GM19397 (cell line): ENCODE measurements around the gene ZNF888.
A peak's percentile ranks its signal among the peaks of the same experiment; 100 is the strongest.
"Not testable (repeated sequence)": the region's sequence is repeated elsewhere in the genome, so short reads cannot be mapped to it uniquely, and the experiment has no call there.

ENCODE experiments used
- ATAC-seq: cut with Tn5 transposase; IDR thresholded peaks from one replicate; pipeline ENCODE4 v1.9.1; 2021; ENCODE audit warnings: mild to moderate bottlenecking, moderate library complexity; ENCODE audit not compliant: unreplicated experiment

Gene ZNF888

GRCh38 chr19:52922841-52923777 is at the start of gene ZNF888:
Gene ZNF888 (minus strand): TSS chr19:52923428. CDS start chr19:52917873, 5,555 bp downstream.
- peak; percentile 98 for ATAC-seq

GRCh38 chr19:52967772-52968171 is 44.5 kb upstream of the ZNF888 start:
- ATAC-seq, result no peak

DNA sequence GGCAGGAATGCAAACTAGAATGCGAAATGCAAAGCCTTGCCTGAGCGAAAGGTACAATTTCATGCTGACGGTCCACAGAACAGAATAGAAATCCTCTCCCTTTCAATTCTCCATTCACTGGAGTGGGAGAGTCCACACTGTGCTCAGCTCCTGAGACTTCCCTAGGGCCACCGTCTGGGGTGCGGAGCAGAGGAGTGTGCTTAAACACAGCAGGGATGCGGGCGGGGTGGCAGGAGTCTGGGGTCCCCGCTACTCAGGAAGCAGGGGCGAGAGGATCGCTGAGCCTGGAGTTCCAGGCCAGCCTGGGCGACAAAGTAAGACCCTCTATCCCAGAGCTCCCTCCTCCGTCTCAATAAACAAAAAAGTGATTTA is 40.0 kb upstream of the ZNF888 start:
- ATAC-seq, result peak; percentile 13

GRCh38 chr19:52962394-52963246 is 39.4 kb upstream of the ZNF888 start, which contains the start of gene ZNF816:
Gene ZNF816 (minus strand): TSS chr19:52962881. CDS start chr19:52956089, 6,792 bp downstream.
- peak; percentile 99 for ATAC-seq

- ATAC-seq, result no peak
Measured at GRCh38 chr19:52961981-52962380, 38.8 kb upstream of the ZNF888 start.

- no peak for ATAC-seq
Measured at GRCh38 chr19:52959613-52960295, 36.5 kb upstream of the ZNF888 start.

GRCh38 chr19:52957591-52957990 is 34.4 kb upstream of the ZNF888 start:
- ATAC-seq, result no peak

- no peak for ATAC-seq
Measured at GRCh38 chr19:52956917-52957316, 33.7 kb upstream of the ZNF888 start.

GRCh38 chr19:52949422-52949821 is 26.2 kb upstream of the ZNF888 start:
- no peak for ATAC-seq

- no peak for ATAC-seq
Measured at GRCh38 chr19:52948025-52948770, 25.0 kb upstream of the ZNF888 start.

DNA sequence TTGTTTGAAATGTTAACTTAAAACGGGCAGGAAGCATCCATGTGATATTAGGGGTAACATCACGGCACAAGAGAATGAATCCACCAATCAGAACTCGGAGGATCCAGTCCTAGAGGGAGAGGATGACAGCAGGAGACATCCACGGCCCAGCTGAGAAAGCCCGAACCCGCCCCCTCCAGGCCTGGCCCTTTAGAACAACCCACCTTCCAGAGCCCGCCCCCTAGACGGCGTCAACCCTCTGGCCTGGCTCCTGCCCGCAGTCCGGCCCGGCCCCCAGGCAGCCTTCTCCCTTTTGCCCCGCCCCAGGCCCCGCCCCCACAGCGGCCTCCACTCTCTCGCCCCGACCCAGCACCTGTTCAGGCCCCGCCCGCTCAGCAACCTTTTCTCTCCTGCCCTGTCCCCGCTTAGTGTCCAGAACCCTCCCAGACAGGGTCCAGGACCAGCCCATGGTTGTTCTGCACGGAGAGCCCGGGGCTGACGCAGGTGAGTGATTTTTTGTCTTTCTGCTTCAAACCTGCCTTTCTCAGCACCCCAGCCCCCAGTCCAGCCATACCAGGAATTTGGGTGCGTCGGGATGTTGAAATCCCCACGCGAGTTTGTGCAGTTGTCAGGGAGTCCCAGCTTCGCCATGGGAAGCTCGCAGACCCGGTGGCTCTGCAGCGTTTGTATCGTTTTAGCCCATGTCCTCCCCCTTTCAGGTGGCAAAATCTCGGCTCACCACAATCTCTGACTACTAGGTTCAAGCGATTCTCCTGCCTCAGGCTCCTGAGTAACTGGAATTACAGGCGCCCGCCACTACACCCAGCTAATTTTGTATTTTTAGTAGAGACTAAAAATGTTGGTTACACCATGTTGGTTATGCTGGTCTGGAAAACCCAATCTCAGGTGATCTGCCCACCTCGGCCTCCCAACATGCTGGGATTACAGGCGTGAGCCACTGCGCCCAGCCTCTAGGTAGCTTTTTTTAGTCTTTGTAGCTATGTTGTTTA is 23.4 kb upstream of the ZNF888 start:
- ATAC-seq, result no peak

DNA sequence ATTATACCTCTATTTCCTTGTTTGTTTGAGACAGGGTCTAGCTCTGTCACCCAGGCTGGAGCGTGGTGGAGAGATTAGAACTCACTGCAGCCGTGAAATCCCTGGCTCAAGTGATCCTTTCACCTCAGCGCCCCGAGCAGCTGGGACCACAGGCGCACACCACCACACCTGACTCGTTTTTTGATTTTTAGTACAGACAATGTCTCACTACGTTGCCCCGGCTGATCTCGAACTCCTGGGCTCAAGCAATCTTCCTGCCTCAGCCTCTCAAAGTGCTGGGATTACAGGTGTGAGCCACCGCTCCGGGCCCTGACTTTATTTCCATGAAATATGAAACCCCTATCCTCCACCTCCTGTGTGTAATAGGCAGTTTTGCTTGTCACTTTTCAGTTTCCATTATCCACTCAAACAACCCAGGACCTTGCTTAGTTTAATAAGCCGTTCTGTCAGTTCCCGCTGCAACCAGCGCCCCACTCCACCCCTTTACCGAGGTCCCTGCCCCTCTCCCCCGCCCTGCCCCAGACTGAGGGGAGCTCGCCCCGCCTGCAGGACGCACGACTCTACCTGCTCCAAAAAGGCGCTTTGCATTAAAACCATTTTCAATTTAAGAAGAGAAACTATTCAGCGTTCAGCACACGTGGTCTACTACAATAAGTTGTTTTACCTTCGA is 22.6 kb upstream of the ZNF888 start:
- no peak for ATAC-seq

GRCh38 chr19:52944703-52945493 is 21.7 kb upstream of the ZNF888 start:
- not testable (repeated sequence) for ATAC-seq

GRCh38 chr19:52943884-52944643 is 20.8 kb upstream of the ZNF888 start:
- no peak for ATAC-seq

- no peak for ATAC-seq
Measured at GRCh38 chr19:52943134-52943883, 20.1 kb upstream of the ZNF888 start.

DNA sequence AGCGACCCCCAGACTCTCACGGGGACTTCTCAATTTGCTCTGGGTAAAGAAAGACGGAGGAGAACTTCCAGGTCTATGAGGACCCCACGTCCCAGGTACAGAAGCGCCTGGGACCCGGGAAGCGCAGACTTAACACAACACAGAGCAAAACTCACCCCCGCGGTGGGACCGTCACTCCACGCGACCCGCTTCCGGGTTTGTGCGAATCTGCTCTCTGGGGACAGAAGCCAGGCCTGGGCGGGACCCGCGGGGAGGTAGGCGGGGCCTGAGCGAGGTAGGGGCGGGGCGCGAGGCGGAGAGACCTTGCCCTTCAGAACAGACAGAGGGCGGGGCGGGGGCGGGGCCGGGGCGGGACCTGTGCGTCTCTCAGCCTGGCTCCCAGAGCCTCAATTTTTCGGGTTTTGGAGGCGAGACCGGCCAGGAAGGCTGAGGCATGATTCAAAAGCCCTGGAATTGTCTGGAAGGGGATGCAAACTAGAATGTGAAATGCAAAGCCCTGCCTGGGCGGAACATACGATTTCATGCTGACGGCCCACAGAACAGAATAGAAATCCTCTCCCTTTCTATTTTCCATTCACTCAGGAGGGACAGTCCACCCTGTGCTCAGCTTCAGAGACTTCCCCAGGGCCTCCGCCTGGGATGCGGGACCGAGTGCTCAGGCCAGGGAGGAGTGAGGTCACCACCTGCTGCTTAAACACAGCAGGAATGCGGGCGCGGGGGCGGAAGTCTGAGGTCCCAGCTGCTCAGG is 19.3 kb upstream of the ZNF888 start:
- ATAC-seq, result peak; percentile 97
